Neural cell (in vitro differentiated cells): ENCODE results near the gene KRTAP10-2.

ENCODE experiments used
- EP300 ChIP-seq: fragments of 450-650 bp; conservative IDR thresholded peaks from 2 replicates; pipeline ENCODE4 v1.6.1; 2014; ENCODE audit warnings: antibody characterized with exemption, mild to moderate bottlenecking, moderate library complexity; ENCODE audit not compliant: poor library complexity, severe bottlenecking
- EZH2 ChIP-seq: fragments of 200-600, 300-800 bp; shearing (Covaris generic), sonication (generic); IDR thresholded peaks from 2 replicates; pipeline ENCODE4 v1.6.1; 2014; ENCODE audit warnings: antibody characterized with exemption, low read length, borderline replicate concordance, mild to moderate bottlenecking; ENCODE audit not compliant: insufficient read depth, poor library complexity, severe bottlenecking
- MXI1 ChIP-seq: fragments of 450-650 bp; conservative IDR thresholded peaks from 2 replicates; pipeline ENCODE4 v1.6.1; 2014; ENCODE audit warnings: antibody characterized with exemption, mild to moderate bottlenecking; ENCODE audit not compliant: poor library complexity, severe bottlenecking
- POLR2AphosphoS5 ChIP-seq: IDR thresholded peaks from 2 replicates; pipeline ENCODE4 v1.6.1; 2012
- SMC3 ChIP-seq: fragments of 450-650 bp; conservative IDR thresholded peaks from 2 replicates; pipeline ENCODE4 v1.6.1; 2014; ENCODE audit warnings: antibody characterized with exemption, mild to moderate bottlenecking, moderate library complexity; ENCODE audit not compliant: poor library complexity
- TAF1 ChIP-seq: IDR thresholded peaks from 2 replicates; pipeline ENCODE4 v1.6.1; 2012; ENCODE audit warnings: low read depth
- TF ChIP-seq, protein P1 (sequence below): fragments of 450-650 bp; IDR thresholded peaks from 2 replicates; pipeline ENCODE4 v1.5.1; 2014; ENCODE audit warnings: antibody characterized with exemption, mild to moderate bottlenecking, moderate library complexity; ENCODE audit not compliant: poor library complexity, severe bottlenecking

DNA sequence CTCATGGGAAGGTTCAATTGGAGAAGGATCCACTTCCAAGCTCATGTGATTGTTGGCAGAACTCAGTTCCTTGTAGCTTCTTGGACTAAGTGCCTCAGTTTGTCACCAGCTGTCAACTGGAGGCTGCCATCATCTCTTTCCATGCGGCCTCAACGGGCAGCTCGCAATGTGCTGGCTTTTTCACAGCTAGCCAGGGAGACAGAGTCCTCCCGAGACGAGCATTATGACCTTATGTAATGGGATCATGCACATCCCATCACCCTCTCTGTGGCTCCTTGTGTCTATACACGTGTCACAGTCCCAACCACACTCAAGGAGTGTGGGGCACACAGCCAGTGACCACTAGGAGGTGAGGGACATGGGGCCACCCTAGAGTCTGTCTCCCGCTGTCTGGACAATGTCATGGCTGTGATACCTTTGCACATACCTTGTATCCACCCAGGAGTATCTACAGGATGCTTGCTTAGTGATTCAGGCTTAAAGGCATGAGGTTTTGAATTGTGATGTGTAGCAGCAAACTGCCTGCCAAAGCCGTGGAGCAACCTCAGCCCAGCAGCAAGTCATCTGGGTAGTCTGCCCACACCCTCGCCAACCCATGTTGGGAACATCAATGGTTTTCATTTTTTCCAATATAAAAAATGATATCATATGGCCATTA, 44.9 kb upstream of the KRTAP10-2 start:
- TF ChIP-seq, protein P1, sequence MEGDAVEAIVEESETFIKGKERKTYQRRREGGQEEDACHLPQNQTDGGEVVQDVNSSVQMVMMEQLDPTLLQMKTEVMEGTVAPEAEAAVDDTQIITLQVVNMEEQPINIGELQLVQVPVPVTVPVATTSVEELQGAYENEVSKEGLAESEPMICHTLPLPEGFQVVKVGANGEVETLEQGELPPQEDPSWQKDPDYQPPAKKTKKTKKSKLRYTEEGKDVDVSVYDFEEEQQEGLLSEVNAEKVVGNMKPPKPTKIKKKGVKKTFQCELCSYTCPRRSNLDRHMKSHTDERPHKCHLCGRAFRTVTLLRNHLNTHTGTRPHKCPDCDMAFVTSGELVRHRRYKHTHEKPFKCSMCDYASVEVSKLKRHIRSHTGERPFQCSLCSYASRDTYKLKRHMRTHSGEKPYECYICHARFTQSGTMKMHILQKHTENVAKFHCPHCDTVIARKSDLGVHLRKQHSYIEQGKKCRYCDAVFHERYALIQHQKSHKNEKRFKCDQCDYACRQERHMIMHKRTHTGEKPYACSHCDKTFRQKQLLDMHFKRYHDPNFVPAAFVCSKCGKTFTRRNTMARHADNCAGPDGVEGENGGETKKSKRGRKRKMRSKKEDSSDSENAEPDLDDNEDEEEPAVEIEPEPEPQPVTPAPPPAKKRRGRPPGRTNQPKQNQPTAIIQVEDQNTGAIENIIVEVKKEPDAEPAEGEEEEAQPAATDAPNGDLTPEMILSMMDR = no peak
- no peak for TF ChIP-seq SMC3
- no peak for TF ChIP-seq EP300
- TF ChIP-seq POLR2AphosphoS5 = no peak
- no peak for TF ChIP-seq EZH2
- no peak for TF ChIP-seq TAF1
- TF ChIP-seq MXI1 = no peak
